Stimulated activated CD8-positive, alpha-beta memory T cell treated with anti-CD3 and anti-CD28 coated beads, Interleukin-15, amount 100 ng/mL, for 24 hours (primary cell): ENCODE measurements around the gene SFI1.
"Not testable (repeated sequence)": the region's sequence is repeated elsewhere in the genome, so short reads cannot be mapped to it uniquely, and the experiment has no call there.

ENCODE experiments used
- DNase-seq: peaks from one replicate; pipeline ENCODE4 v3.0.0-alpha.2; 2020; ENCODE audit warnings: low read depth

The SFI1 gene

DNA sequence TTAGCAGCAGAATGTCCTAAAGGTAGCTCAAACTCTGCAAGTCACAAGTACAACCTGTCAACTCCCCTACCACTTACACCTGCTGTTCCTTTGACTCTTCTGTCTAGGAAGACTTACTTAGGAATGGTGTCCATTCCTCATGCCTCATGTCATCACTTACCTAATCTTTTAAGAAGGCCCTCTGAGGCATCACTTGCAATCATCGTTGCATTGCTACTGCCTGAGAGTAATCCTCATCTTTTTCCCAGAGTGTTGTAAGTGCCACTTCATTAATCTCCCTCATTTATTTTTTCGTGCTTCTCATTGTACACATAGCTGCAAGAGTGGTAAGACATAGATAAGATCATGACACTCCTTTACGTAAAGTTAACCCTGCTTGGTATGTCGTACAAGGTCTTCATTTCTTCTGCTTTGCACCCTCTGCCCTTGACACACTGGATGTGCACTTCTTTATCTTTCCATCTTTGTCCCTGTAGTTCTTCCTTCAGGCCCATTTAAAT is 54.6 kb downstream of the SFI1 start:
- DNase-seq = no peak

DNA sequence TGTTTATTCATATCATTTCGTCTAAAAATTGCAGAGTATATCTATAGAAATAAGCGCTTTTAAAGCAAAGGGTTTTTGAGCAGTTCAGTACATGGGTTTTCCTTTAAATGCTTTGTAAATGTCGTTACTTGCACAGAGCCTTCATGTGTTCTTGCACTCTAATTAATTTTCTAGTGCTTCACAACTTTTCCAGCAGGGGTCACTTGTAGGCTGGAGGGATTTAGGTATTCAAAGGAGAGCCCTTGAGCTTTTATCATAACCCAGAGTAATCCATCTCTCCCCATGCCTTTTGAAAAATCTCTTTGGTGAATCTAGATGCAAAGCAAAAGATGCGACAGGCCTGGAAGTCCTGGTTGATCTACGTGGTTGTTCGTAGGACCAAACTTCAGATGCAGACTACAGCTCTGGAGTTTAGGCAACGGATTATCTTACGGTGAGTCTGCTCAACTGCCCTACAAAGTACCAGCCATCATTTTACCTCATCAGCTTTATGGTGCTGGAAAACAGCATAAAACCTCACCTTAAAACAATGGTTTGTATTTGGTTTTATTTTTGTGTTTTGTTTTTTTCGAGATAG is 60.4 kb downstream of the SFI1 start:
- no peak for DNase-seq

DNA sequence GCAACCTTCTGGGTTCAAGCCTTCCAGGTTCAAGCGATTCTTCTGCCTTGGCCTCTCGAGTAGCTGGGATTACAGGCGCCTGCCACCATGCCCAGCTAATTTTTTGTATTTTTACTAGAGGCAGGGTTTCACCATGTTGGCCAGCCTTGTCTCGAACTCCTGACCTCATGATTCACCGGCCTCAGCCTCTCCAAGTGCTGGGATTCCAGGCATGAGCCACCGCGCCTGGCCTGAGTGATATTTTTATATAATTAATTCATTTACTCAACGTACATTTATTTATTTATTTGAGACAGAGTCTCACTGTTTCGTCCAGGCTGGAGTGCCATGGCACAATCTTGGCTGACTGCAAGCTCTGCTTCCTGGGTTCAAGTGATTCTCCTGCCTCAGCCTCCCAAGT is 62.2 kb downstream of the SFI1 start:
- DNase-seq = not testable (repeated sequence)

DNA sequence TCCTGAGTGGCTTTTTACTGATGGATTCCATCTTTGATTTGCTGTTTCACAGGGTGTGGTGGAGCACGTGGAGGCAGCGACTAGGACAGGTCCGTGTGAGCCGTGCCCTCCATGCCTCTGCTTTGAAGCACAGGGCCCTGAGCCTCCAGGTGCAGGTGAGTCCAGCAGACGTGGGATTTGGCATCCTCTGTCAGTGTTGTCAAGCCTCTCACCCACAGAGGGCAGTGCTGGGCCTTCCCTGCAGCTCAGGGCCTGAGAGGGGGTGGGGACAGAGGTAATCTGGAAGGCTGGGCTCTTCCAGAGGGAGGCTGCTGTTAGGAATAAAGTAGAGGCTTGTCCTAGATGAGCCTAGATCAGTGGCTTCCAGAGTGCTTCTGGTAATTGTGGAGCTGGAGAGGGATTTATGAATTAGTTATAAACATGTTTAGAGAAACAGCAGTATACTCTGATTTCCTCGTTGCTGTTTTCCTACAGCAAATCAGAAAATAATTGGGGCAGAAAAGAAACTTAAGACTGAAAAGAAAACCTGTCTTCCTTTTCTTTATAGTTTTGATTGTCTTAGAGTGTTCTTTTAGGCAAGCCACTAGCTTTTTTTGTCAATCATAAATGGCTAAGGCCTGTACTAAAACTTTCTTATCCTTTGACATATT is 65.0 kb downstream of the SFI1 start:
- no peak for DNase-seq

DNA sequence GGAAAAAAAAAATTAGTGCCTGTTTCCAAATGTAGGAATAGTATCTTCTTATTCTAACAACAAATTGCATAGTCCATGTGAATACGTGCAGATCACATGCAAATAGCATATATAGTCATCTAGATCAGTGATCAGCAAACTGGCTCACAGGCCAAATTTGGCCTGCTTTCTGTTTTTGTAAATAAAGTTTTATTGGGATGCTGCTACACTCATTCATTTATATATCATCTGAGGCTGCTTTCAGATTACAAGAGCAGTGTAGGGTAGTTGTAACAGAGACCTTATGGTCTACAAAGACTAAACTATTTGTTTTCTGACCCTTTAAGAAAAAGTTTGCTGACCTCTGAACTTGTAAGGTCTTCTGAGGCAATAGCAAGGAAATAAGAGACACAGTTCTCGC is 65.6 kb downstream of the SFI1 start:
- DNase-seq = no peak

DNA sequence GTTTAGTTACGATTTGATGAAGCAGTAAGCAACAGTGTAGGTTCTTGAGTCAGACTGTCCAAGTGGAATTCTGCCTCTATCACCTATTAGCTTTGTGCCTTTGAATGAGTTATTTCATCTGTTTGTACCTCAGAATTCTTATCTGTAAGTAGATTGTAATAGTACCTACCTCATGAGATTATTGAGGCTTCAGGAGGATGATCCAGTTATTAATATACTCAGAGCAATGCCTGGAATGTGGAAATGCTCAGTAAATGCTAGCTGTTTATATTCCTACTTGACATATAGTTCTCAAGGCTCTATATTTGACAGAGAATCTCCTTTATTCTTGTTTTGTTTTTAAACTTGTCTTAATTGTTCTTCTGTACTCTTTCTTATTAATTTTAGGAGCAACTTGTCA is 70.1 kb downstream of the SFI1 start:
- DNase-seq = no peak

DNA sequence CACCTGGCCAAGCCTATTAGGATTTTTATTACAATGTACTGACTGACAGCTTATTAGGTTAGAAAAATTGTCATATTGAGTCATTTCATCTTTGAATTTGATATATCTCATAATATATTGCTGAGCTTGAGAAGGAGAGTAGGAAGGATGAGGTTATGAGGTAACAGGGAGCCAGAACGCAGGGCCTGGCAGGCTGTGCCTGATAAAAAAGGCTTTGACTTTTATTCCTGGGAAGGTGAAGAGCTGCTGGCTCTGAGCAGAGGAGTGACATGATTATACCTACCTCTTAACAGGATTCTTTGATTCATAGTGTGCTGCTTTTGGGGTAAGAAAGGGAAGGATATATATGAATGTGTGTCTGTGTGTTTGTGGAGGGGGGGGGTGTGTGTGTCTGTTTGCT is 70.9 kb downstream of the SFI1 start:
- DNase-seq = no peak

DNA sequence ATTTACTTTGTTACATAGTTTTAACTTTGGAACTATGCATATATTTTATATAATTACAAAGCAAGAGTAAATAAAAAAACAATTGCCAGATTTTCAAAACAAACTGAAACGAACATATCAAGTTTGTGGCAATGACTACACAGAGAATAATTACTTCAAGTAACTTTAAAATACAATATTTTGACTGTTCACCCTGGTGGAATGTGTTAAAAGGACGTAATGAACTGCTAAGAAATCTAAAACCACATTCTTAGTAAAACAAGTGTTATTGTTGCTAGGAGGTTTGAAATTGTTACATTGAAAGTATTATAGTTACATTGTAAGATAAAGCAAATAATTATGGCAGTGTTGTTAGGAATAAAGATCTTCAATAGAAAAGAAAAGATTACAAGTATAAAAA is 71.4 kb downstream of the SFI1 start:
- DNase-seq = no peak

DNA sequence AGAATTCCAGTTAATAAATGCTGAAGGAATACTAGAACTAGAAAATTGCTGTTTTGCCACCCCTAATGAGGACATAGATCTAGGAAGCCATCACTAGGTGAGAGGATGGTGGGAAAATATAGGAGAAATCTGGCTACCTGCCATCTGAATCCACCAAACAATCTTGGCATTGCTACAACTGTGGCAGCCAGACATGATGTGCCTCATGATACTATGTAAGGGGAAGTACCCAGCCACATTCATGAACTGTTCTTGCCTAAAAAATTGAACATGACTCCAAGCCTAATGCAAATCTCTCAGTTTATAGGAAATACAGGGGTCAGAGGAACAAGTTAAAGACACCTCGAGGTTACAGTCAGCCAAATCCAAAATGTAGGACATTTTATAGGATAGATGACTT is 72.8 kb downstream of the SFI1 start:
- DNase-seq = no peak

DNA sequence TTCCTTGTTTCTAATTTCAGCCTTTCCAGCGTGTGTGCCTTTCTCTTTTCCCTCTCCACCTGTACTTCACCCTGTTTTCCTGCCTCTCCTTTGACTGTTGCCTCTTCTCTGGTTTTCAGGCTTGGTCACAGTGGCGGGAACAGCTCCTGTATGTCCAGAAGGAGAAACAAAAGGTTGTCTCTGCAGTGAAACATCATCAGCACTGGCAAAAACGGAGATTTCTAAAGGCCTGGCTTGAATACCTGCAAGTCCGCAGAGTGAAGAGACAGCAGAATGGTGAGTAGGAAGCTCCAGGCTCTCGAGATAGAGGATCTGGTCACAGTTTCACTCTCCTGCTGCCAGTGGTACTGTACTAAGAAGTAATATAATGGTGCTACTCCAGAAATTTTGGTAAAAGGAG is 76.6 kb downstream of the SFI1 start:
- no peak for DNase-seq

DNA sequence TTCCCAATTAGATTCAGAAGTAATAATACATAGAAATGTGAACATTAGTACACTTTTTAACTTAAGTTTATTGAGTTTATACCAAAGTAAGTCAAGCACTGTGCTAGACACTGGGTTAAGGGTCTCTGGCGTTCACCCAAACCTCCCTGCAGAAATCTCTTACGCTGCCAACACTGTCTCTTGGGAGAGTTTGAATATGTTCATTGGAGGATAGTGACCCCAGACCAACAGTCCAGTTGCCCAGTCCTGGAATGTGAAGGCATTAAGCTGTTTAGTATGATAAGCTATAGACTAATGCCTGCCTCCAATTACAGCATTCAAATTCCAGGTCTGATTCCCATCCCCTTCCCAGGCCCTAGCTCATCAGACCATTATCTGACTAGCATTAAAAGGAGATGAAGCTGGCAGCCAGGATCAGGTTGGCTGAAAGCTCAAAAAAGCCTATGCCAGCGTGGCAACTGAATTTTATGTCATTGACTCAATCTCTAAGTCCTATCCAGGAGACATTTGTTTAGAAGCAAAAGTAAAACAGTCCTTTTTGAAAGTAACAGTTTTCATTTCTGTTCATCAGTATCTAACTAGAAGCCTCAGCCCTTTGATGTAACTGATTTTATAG is 77.8 kb downstream of the SFI1 start:
- DNase-seq = no peak

DNA sequence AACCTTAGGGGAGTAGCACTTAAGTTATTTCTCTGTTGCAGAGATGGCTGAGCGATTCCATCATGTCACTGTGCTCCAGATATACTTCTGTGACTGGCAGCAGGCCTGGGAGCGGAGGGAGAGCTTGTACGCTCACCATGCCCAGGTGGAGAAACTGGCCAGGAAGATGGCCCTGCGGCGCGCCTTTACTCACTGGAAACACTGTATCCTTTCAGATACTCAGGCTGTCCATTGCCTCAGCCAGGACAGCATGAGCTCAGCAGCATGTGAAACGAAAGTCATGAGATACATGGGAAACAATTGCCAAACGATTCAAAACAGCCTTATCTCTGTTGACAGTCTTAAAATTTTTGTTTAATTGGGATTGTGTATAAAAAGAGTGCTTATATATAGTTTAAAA is 78.9 kb downstream of the SFI1 start:
- DNase-seq = no peak

DNA sequence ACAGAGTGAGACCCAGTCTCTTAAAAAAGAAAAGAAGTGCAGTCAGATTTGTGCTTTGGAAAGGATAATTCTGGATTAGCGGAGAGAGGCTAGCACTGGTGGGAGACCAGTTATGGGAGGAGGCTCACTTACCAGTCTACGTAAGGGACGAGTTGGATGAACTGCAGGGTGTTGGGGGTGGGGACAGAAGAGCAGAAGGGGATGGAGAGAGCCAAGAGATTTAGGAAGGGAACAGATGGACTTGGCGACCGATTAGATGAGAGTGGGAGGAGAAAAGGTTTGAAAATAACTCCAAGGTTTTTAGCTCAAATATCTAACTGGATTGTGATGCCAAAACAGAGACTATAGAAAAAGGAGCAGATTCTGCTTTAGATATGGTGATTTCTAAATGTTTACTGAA is 81.4 kb downstream of the SFI1 start:
- no peak for DNase-seq

DNA sequence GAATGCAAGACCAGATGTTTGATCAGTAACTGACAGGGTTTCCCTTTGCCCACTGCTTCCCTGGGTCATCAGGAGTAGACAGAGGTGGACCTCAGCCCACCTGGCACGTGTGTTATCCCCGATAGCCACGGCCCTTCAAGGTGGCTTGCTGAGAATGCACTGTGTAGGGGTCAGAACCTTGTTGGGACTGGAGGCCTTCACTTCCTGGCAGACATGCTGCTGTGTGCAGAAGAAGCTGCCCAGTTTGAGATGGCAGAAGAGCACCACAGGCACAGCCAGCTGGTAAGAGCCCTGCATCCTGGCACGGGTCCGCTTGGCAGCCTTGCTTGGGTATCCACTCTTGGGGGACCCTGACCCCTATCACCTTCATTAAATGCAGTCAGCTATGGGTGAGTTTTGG is 81.8 kb downstream of the SFI1 start:
- no peak for DNase-seq

DNA sequence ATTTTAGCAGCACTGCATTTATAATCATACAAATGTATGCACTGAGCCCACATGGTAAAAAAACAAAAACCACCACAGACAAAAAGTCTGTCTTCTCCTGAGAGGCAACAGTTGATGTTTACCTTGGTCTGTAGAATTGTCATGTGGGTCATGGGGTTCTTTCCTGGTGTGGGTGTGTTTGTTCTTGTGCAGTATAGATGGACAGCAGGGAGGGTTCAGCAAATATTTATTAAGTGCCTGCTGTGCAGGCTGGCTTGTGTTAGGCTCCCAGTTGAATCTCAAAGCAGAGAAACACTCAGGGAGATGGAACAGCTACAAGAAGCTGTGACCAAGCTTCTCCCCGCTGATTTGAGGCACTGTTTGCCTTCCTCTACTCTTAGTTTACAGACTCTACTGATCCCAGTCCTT is 83.5 kb downstream of the SFI1 start:
- DNase-seq = no peak

DNA sequence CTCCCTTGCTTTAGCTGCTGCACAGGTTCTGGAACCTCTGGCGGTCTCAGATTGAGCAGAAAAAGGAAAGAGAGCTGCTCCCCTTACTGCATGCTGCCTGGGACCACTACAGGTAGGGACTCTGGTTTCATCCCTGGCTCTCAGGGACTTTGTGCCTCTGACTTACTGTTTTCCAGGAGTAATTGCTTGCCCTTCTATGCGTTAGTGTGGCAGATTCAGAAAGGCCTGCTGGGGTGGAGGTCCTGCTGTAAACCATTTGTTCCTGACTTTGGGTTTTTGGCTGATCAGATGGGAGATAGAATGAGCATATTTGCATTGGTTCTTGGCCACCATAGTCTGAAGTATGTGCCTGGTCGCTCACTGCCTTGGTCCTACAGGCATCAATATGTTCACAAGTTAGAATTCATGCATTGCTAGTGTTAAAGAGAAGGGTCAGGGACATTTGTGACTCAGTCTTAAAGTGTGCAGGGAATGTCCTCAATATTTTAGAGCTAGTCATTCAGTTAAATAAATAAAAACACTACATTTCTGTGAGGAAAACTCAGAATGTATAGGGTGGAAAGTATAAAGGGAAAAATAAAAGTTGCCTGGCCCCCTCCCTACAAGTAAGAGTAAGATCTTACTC is 87.6 kb downstream of the SFI1 start:
- DNase-seq = no peak

DNA sequence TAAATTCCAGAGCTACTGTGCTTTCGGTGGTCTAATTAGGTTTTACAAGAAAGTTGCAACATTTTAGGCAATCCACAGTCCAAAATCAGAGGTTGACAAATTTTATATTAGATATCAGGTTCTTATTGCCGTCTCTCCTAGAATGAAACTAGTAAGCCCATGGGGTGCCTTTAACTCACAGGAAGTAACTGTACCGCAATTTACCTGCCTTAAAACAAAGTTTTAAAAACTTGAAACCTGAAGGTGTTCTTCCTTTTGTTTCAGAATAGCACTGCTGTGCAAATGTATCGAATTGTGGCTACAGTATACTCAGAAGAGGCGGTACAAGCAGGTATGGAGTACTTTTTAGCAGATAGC is 88.4 kb downstream of the SFI1 start:
- no peak for DNase-seq

DNA sequence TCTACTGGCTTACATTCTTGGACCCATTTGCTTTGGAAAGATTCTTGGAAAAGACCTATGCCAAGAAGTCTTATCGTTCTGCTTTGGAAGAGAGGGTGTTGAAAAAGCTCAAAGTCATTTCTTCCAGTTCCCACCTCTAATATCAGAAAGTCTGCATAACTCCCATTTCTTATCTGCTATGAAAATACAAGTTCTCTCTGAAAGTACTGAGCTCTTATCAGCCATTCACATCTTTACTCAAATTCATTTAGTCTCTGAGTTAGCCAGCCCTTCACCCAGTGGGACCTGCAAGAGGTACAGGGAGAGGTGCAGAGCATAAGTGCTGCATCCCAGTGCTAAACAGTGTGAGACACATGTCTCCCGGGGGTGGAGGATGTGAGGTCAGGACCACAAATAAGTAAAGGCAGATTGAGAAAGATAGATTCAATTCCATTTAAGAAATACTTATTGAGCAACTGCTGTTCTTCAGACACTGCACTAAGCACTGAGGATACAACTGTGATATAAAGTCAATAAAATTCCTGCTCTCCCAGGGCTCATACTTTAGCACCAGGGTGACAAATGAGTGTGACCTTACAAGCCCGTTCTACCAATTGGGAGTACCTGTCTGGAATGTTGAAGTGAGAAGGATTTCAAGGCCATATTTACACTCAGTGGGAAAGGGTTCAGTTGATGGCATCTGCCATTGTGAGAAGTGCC is 89.0 kb downstream of the SFI1 start:
- DNase-seq = no peak

DNA sequence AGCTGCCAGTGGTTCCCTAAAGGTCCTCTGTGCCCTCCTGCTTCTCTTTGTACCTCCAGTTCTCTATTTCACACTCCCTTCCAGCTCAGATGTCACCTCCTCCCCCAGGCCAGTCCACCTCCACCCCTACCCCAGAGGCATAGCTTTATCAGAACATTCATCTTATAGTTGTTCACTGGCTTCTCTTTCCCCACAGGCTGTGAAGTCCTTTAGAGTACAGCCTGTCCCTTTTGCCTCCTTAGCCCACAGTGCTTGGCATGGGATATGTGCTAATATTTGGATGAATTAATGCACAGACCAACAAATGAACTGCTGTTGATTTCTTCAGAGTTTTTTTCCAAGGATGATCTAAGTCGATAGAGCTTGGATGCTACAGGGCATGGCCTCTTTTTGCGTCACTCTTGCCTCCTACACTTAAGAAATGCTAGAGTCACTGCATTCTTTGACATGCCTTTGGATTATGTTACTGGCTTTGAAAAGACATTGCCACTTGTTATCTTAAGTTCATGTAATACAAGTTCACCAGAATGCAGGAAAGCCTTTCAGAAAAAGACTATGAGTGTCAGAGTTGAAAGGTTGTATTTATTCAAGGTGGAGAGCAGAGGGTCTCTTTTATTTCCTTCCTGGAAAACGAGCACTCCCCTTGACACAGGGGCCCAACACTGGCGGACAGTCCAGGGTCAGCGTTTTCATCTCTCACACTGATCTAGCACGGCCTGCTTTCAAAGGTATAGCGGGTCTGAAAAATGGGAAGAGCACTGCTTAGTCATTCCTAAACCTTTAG is 90.0 kb downstream of the SFI1 start:
- no peak for DNase-seq

DNA sequence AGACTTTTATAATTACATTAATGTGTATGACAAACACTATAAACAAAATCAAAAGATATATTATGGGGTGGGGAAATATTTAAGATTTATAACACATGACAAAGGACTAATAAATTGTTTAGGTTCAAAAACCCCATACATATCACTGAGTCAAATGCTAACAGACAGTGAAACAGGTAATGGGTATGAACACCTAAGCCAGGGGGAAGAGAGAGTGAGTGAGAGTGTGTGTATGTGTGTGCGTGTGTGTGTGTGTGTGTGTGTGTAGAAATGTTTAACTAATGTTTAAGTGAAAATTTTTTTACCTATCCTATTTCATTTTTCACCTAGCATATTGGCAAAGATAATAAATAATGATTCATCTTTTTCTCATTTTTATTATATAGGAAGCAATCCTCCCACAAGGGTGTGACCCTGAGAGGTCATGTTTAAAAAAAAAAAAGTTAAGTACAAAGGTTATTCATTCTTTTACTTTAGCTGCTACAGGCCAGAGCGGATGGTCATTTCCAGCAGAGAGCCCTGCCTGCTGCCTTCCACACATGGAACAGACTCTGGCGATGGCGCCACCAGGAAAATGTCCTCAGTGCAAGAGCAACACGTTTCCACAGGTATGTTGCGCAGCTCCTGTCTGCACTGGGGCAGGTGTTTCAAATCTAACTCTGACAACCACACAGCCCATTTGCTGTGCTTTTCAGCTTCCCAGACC is 92.8 kb downstream of the SFI1 start:
- no peak for DNase-seq

DNA sequence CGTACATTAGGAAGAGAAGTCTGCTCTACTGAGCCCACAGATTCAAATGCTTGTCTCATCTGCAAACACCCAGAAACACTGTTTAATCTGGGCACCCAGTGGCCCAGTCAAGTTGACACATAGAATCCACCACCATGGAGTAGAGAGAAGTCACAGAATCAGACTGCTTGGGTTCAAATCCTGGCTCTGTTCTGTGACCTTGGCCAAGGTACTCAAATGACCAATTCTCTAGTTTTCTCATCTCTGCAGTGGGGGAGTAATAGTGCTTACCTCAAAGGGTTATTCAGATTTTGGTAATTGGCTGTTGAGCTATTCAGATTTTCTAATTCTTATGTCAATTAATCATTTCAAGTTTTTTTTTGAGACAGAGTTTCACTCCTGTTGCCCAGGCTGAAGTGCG is 93.8 kb downstream of the SFI1 start:
- DNase-seq = not testable (repeated sequence)
